ENCODE measurements around the gene BEX3.
A peak's percentile ranks its signal among the peaks of the same experiment; 100 is the strongest.
"Not testable (repeated sequence)": the region's sequence is repeated elsewhere in the genome, so short reads cannot be mapped to it uniquely, and the experiment has no call there.

The BEX3 gene

DNA sequence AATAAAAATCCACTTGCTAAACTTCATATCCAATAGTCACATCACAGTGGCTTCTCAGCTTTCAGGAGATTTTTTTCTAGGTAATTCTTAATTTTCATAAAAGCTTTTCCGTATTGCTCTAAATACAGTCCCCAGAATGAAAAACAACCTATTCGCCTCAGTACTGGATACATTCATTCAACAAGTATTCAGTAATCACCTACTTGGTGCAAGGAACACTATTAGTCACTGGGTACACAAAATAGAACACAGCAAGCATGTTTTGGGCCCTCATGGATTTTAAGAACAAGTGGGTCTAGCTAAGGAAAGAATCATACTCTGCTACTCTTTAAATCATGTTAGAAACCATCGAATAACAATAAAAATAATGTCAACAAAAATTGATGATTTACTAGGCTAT is 2.8 kb upstream of the BEX3 start:
- intact Hi-C loops (cut with DNase I) = no loop called here
- DNase-seq = no peak

- peak in 18 of 42 donors; percentile 2 to 48 (median 18) for DNase-seq
- intact Hi-C loops (cut with DNase I) = no loop called here
These were observed 614 bp downstream of the BEX3 start for GRCh38 chrX:103376979-103377324.

DNA sequence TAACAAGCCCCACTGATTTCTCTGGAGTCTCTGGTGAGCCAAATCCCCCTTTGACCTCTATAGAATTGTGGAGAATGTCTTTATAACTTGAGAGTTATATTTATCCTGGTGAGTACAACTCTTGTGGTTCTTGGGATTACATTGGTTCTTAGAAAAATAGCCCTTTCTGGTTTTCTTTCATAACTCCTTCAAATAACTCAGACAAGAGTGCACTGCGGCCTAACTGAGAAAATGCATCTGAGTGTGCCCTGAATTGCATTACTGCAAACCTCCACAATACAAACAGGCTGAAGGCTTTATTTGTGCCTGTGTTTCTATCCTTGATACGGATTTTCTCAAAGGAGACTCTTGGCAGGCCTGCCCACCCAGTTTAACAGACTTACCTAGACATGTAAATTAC is 2.7 kb downstream of the BEX3 start:
- intact Hi-C loops (cut with DNase I) = no loop called here
- DNase-seq = no peak

- intact Hi-C loops (cut with DNase I) = no loop called here
- DNase-seq = no peak
These were observed 6.5 kb downstream of the BEX3 start for GRCh38 chrX:103382877-103383276.

- intact Hi-C loops (cut with DNase I) = no loop called here
- no peak for DNase-seq
These were observed 8.3 kb downstream of the BEX3 start for GRCh38 chrX:103384672-103385071.

GRCh38 chrX:103385283-103385830 is 9.0 kb downstream of the BEX3 start:
- intact Hi-C loops (cut with DNase I); DNase-seq: not testable (repeated sequence)

DNA sequence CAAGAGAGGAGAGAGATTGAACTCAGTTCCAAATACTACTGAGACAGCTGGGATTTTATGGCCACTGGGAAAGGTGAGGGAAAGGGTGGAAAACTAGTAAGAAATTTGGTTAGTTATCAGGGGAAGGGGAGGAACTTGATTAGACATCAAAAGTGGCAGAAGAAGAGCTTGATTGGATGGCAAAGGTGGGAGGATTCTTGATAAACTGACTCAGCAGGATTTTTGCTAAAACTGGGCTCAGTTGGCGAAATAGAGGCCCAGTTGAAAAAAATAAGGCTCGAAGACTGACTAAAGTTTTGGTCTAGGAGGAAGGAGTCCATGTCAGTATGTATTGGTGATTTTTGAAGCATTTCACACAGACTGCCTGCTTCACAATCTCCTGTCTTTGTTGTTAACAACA is 10.0 kb downstream of the BEX3 start:
- no peak for DNase-seq
- intact Hi-C loops (cut with DNase I) = no loop called here

DNA sequence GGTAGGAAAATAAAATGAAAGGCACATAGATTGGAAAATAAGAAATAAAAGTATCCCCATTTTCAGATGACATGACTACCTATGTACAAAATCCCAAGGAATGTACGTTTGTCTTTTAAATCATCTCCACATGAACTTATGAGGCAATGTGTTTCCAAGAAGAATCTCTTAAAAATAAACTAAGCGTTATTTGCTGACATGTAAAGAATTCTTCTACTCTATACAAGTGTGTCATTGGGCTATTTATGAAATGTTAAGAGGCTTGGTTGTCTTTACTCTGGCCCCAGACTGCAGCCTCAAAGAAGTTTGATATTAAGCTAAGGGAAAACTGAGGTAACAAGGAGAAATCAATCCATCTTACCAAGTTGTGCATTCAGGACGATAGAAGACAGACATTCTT is 17.1 kb downstream of the BEX3 start:
- DNase-seq = no peak
- intact Hi-C loops (cut with DNase I) = no loop called here

DNA sequence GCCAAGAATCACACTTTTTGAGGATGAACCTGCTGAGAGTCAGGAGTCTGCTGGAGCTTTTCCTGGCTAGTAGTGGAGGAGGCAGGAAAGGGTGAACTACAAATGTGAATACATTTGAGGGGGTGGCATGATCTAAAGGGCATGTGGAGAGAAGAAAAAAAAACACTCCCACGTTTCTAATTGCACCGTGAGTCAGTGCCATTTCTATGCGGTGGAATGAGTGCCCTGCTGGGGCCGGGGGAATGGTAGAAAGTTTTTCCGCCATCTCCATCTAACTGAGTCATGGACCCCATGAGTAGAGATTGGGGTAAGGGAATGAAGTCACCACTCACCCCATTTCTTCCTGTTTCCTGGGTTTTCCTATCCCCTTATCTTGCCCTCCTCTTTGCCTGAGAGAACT is 19.8 kb downstream of the BEX3 start:
- intact Hi-C loops (cut with DNase I) = no loop called here
- peak in 5 of 42 donors; percentile 19 to 39 (median 24) for DNase-seq

- DNase-seq = no peak
- intact Hi-C loops (cut with DNase I) = no loop called here
These were observed 20.3 kb downstream of the BEX3 start for GRCh38 chrX:103396660-103397059.

DNA sequence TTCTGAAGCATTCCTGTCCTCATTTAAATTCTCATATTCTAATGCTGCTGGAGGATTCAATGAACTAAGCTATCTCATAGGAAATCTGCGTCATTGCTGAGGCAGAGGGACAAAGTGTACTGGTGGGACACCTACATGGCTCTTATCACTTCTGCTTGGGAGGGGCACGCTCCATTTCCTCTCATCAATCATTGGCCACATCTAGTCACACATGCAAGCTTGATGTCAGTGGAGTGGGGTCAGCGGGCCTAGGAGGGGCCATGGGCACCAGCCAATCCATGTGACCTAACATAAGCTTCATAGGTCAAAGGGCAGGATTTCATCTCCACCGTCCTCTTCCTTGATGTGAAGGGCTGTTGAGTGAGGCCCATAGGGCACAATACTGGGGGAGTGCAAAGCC is 21.4 kb downstream of the BEX3 start:
- intact Hi-C loops (cut with DNase I) = no loop called here
- no peak for DNase-seq

DNA sequence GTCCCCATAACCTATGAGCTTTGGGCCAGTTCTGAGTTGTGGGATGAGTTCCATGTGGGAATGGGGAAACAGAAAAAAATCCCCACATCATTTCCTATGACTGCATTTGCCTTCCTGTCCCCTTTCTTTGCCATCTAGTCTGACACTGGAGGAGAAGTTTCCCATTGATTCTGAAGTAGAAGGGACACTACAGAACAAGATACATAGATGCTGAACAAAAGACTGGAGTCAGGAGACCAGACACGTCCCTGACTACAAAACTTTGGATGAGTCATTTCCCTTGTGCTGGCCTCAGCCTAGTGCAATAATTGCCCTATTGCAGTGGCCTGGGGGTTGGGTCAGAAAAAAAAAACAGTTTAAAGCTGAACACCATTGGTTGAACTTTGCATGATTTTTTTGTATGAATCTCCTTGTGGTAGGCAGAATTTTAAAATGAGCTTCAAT is 22.1 kb downstream of the BEX3 start:
- intact Hi-C loops (cut with DNase I) = no loop called here
- DNase-seq = no peak

GRCh38 chrX:103399744-103400143 is 23.4 kb downstream of the BEX3 start:
- no peak for DNase-seq
- intact Hi-C loops (cut with DNase I) = no loop called here

- intact Hi-C loops (cut with DNase I) = no loop called here
- no peak for DNase-seq
These were observed 24.6 kb downstream of the BEX3 start for GRCh38 chrX:103400931-103401330.

GRCh38 chrX:103404231-103405008 is 28.1 kb downstream of the BEX3 start:
- peak in 34 of 42 donors; percentile 1 to 61 (median 43) for DNase-seq
- intact Hi-C loops (cut with DNase I) = no loop called here

DNA sequence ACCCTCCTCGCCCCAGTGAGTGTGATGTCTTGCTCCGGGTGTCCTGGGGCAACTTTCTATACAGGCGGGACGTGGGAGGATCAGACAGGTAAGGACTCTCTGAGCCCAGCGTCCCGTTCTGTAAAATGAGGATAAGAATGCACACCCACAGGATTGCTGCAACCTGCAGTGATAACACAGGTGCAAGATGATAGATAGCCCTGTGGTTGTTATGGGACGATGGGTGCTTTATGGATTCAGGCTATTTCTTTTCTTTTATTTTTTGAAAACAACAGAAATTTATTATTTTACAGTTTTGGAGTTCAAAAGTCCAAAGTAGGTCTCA is 28.6 kb downstream of the BEX3 start:
- intact Hi-C loops (cut with DNase I) = no loop called here
- no peak for DNase-seq

DNA sequence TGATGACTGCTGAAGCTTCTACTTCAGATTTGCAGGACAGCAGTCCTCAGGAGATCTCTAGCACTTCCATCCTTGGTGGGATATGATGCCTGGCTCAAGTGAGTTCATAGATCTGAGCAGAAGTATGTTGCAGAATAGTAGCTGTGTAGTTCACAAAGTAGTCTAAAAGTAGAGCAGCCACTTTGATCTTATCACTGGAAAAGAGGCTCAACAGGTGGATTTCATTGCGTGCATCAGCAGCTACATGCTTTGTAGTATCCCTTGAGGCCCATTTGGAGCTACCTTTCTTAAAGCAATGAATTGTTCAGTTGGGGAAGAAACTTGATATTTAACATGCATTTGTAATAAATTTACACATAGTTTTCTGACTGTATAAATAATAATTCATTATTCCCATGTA is 29.9 kb downstream of the BEX3 start:
- DNase-seq = no peak
- intact Hi-C loops (cut with DNase I) = no loop called here

- intact Hi-C loops (cut with DNase I) = no loop called here
- DNase-seq = peak in 13 of 42 donors; percentile 15 to 66 (median 33)
These were observed 31.4 kb downstream of the BEX3 start for GRCh38 chrX:103407776-103408175.

GRCh38 chrX:103411721-103412120 is 35.4 kb downstream of the BEX3 start:
- DNase-seq; intact Hi-C loops (cut with DNase I): not testable (repeated sequence)

- peak in 36 of 42 donors; percentile 9 to 67 (median 38) for DNase-seq
- intact Hi-C loops (cut with DNase I) = no loop called here
These were observed 37.5 kb downstream of the BEX3 start for GRCh38 chrX:103413705-103414387.

DNA sequence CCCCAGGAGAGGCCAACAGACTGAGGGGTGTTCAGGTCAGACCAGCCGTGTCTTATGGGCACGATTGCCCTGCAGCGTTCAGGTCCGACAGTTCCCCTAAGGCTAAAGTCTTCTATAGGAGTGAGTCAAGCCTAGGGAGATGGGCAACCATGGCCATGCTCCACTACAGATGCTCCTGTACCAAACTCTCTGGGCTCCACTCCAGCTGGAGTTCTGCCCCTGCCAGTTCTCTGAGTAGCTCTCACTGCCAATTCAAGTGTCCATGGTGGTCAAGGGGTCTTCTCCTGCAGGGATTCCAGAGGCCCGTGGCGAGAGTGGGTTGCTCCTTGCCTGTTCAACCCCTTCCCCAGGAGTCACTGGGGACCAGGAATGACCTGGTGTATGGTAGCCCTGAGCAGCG is 38.2 kb downstream of the BEX3 start:
- intact Hi-C loops (cut with DNase I) = no loop called here
- DNase-seq = peak in 1 of 42 donors; percentile 16

Measured in head of caudate nucleus (tissue), 42 donors.